ENCODE results near the gene ELN.

- TF ChIP-seq EZH2phosphoT487 (IDR thresholded peaks at IDR 0.05; ENCODE audit: insufficient read depth, low read depth): no peak
- no peak for TF ChIP-seq EZH2 (IDR thresholded peaks at IDR 0.05; ENCODE audit: insufficient read depth, poor library complexity, severe bottlenecking)
Observed at GRCh38 chr7:74044366-74045350, 16.7 kb downstream of the ELN start.
